Gastrocnemius medialis (tissue), 4 donors: Measurements from ENCODE around the gene RIPOR3. TPM values are rescaled to one million over a fixed set of nuclear protein-coding genes. Genes with fewer than 3 reads are reported as not detected.

ENCODE experiments used
- ATAC-seq, 2 donors: fragments of 150-250 bp; one replicate each; pipeline ENCODE4 v1.9.1; 2016
- DNase-seq, 2 donors: peaks; one replicate each; pipeline ENCODE4 v3.0.0-alpha.2; 2019
- H3K27ac ChIP-seq, 4 donors: fragments of 200-600 bp; sonication (generic); 1 replicate in 1 of 4; 2 replicates in 3 of 4; pipeline ENCODE4 v1.5.1; 2016 to 2018; ENCODE audit warnings: mild to moderate bottlenecking in 2 of 4, moderate library complexity in 1 of 4
- H3K27me3 ChIP-seq, 3 donors: fragments of 200-600 bp; sonication (generic) in 2 of 3; 1 replicate in 1 of 3; 2 replicates in 2 of 3; pipeline versions ENCODE4 v1.5.1 to v1.6.0; 2016 to 2019; ENCODE audit warnings: mild to moderate bottlenecking in 1 of 3, moderate library complexity in 1 of 3
- H3K36me3 ChIP-seq, 2 donors: fragments of 200-600 bp; sonication (generic) in 1 of 2; one replicate each; pipeline ENCODE4 v1.5.1; 2017 to 2018
- H3K4me1 ChIP-seq, 2 donors: fragments of 200-600 bp; sonication (generic) in 1 of 2; one replicate each; pipeline ENCODE4 v1.5.1; 2016 to 2017; ENCODE audit warnings: mild to moderate bottlenecking in 2 of 2
- H3K4me3 ChIP-seq, 4 donors: fragments of 200-600 bp; sonication (generic) in 3 of 4; 1 replicate in 1 of 4; 2 replicates in 3 of 4; pipeline ENCODE4 v1.5.1; 2016 to 2019; ENCODE audit warnings: mild to moderate bottlenecking in 2 of 4
- H3K9me3 ChIP-seq, 3 donors: fragments of 200-600 bp; sonication (generic) in 2 of 3; 1 replicate in 1 of 3; 2 replicates in 2 of 3; pipeline ENCODE4 v1.5.1; 2016 to 2019
- CTCF ChIP-seq, 5 experiments: fragments of 450-650 bp in 3 of 5; fragments of 200-600 bp in 2 of 5; sonication (generic) in 2 of 5; IDR thresholded peaks in 4 of 5; conservative IDR thresholded peaks in 1 of 5; 1 replicate in 4 of 5; 2 replicates in 1 of 5; pipeline ENCODE4 v1.5.1; 2016 to 2019; ENCODE audit warnings: antibody characterized with exemption in 5 of 5, mild to moderate bottlenecking in 3 of 5, moderate library complexity in 3 of 5
- POLR2A ChIP-seq, 2 donors: fragments of 450-650 bp; IDR thresholded peaks; one replicate each; pipeline ENCODE4 v1.6.1; 2017; ENCODE audit warnings: antibody characterized with exemption in 2 of 2, mild to moderate bottlenecking in 2 of 2, moderate library complexity in 2 of 2
- in situ Hi-C, 4 donors: fragments of 200-750 bp; cut with MboI; loops; one replicate each; pipeline versions ENCODE4 v1.15.0 to v1.8.0; 2017; ENCODE audit warnings: low sequenced_read_pairs in 4 of 4
- intact Hi-C: fragments of 100-400 bp; cut with DNase I; formaldehyde crosslinking; loops from one replicate; pipeline ENCODE4 v1.15.1; 2023; ENCODE audit warnings: low total_unique reads
- total RNA-seq, 4 donors: library from RNA; depleted of rRNA; stranded (reverse); fragments of >200 nt; gene quantifications; one replicate each; pipeline versions ENCODE4 v1.1.0 to v1.2.3, GENCODE V29; 2016

The RIPOR3 gene
- total RNA-seq, 4 donors from 2014 or later, result 5.3 to 12.5 (median 8.2) TPM

GRCh38 chr20:50610212-50610718 lies 81.1 kb downstream of the RIPOR3 start:
- no peaks in the 10 kb centered on the region for H3K4me1 ChIP-seq
- no peaks in the 10 kb centered on the region for H3K36me3 ChIP-seq
- H3K4me3 ChIP-seq, result no peak overlapping the region
- no peak for DNase-seq
- no peaks in the 10 kb centered on the region for H3K27me3 ChIP-seq
- no peak overlapping the region for H3K27ac ChIP-seq
- intact Hi-C loops, result no loop called here
- in situ Hi-C loops, result no loop called here
- TF ChIP-seq POLR2A (IDR thresholded peaks at IDR 0.05) (no peak), CTCF (IDR thresholded peaks at IDR 0.05 in 4 of 5, conservative IDR thresholded peaks at IDR 0.05 in 1 of 5) (no peak)
- H3K9me3 ChIP-seq, result no peaks in the 10 kb centered on the region
- ATAC-seq, result no peak

DNA sequence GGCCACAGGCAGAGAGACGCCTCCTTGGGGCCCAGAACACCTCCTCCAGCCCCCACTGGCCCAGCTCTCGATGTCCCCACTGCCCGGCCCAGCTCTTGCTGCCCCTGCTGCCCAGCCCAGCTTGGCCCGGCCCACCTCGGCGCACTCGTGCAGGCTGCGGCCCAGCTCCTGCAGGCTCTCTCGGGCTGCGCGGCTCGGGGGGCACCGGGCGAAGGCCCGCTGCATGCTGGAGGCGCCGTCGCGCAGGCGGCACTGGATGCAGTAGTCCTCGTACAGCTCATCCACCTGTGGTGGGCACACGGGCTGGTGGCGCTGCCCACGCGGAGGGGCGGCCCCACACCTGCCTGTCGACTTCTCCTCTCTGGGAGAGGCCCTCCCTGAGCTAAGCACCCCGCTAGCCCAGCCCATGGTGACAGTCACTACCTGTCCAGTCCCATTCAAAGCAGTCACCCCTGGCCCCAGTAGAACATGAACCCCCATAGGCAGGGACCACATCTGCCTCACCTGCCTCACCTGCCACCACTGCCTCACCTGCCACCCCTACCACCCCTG lies 81.8 kb downstream of the RIPOR3 start:
- H3K36me3 ChIP-seq, result no peaks in the 10 kb centered on the region
- no peaks in the 10 kb centered on the region for H3K4me1 ChIP-seq
- no peaks in the 10 kb centered on the region for H3K27me3 ChIP-seq
- no peak for DNase-seq
- ATAC-seq, result no peak
- no peak overlapping the region for H3K27ac ChIP-seq
- H3K4me3 ChIP-seq, result no peak overlapping the region
- H3K9me3 ChIP-seq, result no peaks in the 10 kb centered on the region
- TF ChIP-seq CTCF (IDR thresholded peaks at IDR 0.05 in 4 of 5, conservative IDR thresholded peaks at IDR 0.05 in 1 of 5), result no peak
- no peak for TF ChIP-seq POLR2A (IDR thresholded peaks at IDR 0.05)
- in situ Hi-C loops (no loop called here), intact Hi-C loops (no loop called here)

DNA sequence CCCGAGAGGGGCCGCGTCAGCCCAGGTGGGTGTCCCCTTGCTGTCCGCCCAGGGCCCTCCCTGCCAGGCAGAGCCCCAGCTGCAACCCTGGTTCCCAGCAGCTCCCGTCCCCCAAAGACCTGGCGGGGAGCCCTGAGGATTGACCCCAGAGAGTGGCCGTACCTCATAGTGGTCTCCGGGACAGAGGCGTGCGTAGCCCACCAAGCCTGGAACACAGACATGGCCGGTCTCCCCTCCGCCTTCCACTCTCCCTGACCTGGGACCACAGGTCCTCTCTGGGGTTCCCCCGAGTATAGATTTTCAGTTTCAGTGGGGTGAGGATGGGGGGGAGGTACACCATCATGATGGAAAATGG lies 82.6 kb downstream of the RIPOR3 start:
- in situ Hi-C loops (no loop called here), intact Hi-C loops (no loop called here)
- TF ChIP-seq CTCF (IDR thresholded peaks at IDR 0.05 in 4 of 5, conservative IDR thresholded peaks at IDR 0.05 in 1 of 5) (no peak), POLR2A (IDR thresholded peaks at IDR 0.05) (no peak)
- no peaks in the 10 kb centered on the region for H3K9me3 ChIP-seq
- no peaks in the 10 kb centered on the region for H3K36me3 ChIP-seq
- no peak for ATAC-seq
- no peak overlapping the region for H3K4me3 ChIP-seq
- no peak for DNase-seq
- no peak overlapping the region for H3K27ac ChIP-seq
- no peaks in the 10 kb centered on the region for H3K4me1 ChIP-seq
- no peaks in the 10 kb centered on the region for H3K27me3 ChIP-seq

GRCh38 chr20:50607850-50608749 lies 83.2 kb downstream of the RIPOR3 start:
- Histone ChIP-seq H3K9me3 (no peaks in the 10 kb centered on the region), H3K27me3 (peaks cover 0 to 1% (median 0%) of the 10 kb centered on the region in 3 donors), H3K27ac (no peak overlapping the region), H3K36me3 (no peaks in the 10 kb centered on the region), H3K4me1 (no peaks in the 10 kb centered on the region), H3K4me3 (no peak overlapping the region)
- intact Hi-C loops, result no loop called here
- ATAC-seq, result no peak
- DNase-seq, result no peak
- in situ Hi-C loops, result no loop called here
- no peak for TF ChIP-seq CTCF (IDR thresholded peaks at IDR 0.05 in 4 of 5, conservative IDR thresholded peaks at IDR 0.05 in 1 of 5)
- no peak for TF ChIP-seq POLR2A (IDR thresholded peaks at IDR 0.05)
